Loucy (cell line): ENCODE data around the gene ADM5.

Experiments
- CTCF ChIP-seq: fragments of 200-600 bp; sonication (generic); conservative IDR thresholded peaks from 2 replicates; pipeline ENCODE4 v1.5.1; 2014; ENCODE audit warnings: mild to moderate bottlenecking, antibody characterized with exemption, low read length
- EZH2phosphoT487 ChIP-seq: fragments of 200-600 bp; IDR thresholded peaks from 2 replicates; pipeline ENCODE4 v1.6.1; 2018; ENCODE audit warnings: antibody characterized with exemption, mild to moderate bottlenecking, moderate library complexity, borderline replicate concordance

GRCh38 chr19:49658139-49658517 is 31.3 kb upstream of the ADM5 start:
- TF ChIP-seq CTCF (no peak), EZH2phosphoT487 (no peak)
